Measurements from ENCODE around the gene TPD52L1.

The TPD52L1 gene

GRCh38 chr6:125203395-125203794, 49.8 kb downstream of the TPD52L1 start:
- H3K27me3 ChIP-seq (ENCODE audit: control insufficient read depth in 1 of 2, insufficient read depth in 2 of 2, low read length in 2 of 2): no peaks in the 10 kb centered on the region
- no peak overlapping the region for H3K4me3 ChIP-seq (ENCODE audit: low read depth in 1 of 2, low read length in 2 of 2)
- peaks cover 5 to 20% of the 10 kb centered on the region in 2 donors for H3K4me1 ChIP-seq (ENCODE audit: control insufficient read depth in 1 of 2, insufficient read depth in 2 of 2, low read length in 2 of 2)
- no peak overlapping the region for H3K9ac ChIP-seq (ENCODE audit: low read depth in 1 of 2, low read length in 2 of 2)
- no peak overlapping the region for H3K27ac ChIP-seq (ENCODE audit: low read depth, low read length)
- H3K36me3 ChIP-seq (ENCODE audit: control insufficient read depth in 1 of 2, insufficient read depth in 2 of 2, low read length in 2 of 2): no peaks in the 10 kb centered on the region
- no peaks in the 10 kb centered on the region for H3K9me3 ChIP-seq (ENCODE audit: control insufficient read depth in 1 of 2, low read length in 2 of 2)

DNA sequence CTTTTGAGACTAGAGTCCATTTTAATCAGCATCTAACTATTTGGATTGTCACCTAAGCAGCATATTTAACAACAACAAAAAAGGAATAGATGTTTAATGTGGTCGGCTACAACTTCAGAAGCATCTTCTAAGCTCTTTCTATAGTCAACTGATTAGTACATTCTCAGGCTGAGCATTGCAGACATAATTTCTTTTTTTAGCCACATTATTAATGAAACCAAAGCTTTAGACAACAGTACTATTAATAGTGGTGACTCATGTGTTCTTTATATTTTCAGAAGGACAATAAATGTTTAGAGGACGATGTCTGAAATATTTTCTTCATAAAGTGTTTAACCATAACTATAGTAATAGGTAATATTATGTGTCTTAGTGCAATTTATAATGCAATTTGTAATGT, 52.4 kb downstream of the TPD52L1 start:
- Histone ChIP-seq H3K4me3 (ENCODE audit: low read depth in 1 of 2, low read length in 2 of 2) (no peak overlapping the region), H3K27me3 (ENCODE audit: control insufficient read depth in 1 of 2, insufficient read depth in 2 of 2, low read length in 2 of 2) (no peaks in the 10 kb centered on the region), H3K9ac (ENCODE audit: low read depth in 1 of 2, low read length in 2 of 2) (no peak overlapping the region), H3K9me3 (ENCODE audit: control insufficient read depth in 1 of 2, low read length in 2 of 2) (no peaks in the 10 kb centered on the region), H3K4me1 (ENCODE audit: control insufficient read depth in 1 of 2, insufficient read depth in 2 of 2, low read length in 2 of 2) (peaks cover 0 to 12% of the 10 kb centered on the region in 2 donors), H3K36me3 (ENCODE audit: control insufficient read depth in 1 of 2, insufficient read depth in 2 of 2, low read length in 2 of 2) (no peaks in the 10 kb centered on the region), H3K27ac (ENCODE audit: low read depth, low read length) (no peak overlapping the region)

- no peaks in the 10 kb centered on the region for H3K36me3 ChIP-seq (ENCODE audit: control insufficient read depth in 1 of 2, insufficient read depth in 2 of 2, low read length in 2 of 2)
- H3K9me3 ChIP-seq (ENCODE audit: control insufficient read depth in 1 of 2, low read length in 2 of 2): no peaks in the 10 kb centered on the region
- H3K4me3 ChIP-seq (ENCODE audit: low read depth in 1 of 2, low read length in 2 of 2): no peak overlapping the region
- no peaks in the 10 kb centered on the region for H3K27me3 ChIP-seq (ENCODE audit: control insufficient read depth in 1 of 2, insufficient read depth in 2 of 2, low read length in 2 of 2)
- no peak overlapping the region for H3K9ac ChIP-seq (ENCODE audit: low read depth in 1 of 2, low read length in 2 of 2)
- H3K4me1 ChIP-seq (ENCODE audit: control insufficient read depth in 1 of 2, insufficient read depth in 2 of 2, low read length in 2 of 2): peaks cover 0 to 10% of the 10 kb centered on the region in 2 donors
- H3K27ac ChIP-seq (ENCODE audit: low read depth, low read length): no peak overlapping the region
Observed at GRCh38 chr6:125206389-125206788, 52.8 kb downstream of the TPD52L1 start.

DNA sequence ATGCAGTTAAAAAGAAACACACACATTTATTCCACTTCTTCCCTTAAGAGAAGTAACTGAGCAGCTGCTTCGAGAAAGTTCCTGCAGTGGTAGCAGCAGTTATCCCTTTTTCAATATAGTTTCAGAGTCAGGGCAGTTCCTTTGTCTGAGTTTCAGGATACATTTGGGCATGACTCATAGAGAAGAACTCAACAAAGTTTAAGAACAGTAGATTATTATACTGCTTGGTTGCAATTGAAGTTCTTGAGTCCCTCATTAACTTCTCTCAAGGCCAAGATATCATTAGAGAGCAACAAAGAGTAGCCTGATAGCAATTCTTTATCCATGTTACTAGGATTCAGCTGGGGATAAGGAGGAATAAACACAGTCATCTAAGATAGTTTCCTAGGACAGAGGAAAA, 54.4 kb downstream of the TPD52L1 start:
- H3K27ac ChIP-seq (ENCODE audit: low read depth, low read length): no peak overlapping the region

GRCh38 chr6:125208625-125209249, 55.2 kb downstream of the TPD52L1 start:
- Histone ChIP-seq H3K9me3 (ENCODE audit: control insufficient read depth in 1 of 2, low read length in 2 of 2) (no peaks in the 10 kb centered on the region), H3K36me3 (ENCODE audit: control insufficient read depth in 1 of 2, insufficient read depth in 2 of 2, low read length in 2 of 2) (no peaks in the 10 kb centered on the region), H3K27me3 (ENCODE audit: control insufficient read depth in 1 of 2, insufficient read depth in 2 of 2, low read length in 2 of 2) (no peaks in the 10 kb centered on the region), H3K4me1 (ENCODE audit: control insufficient read depth in 1 of 2, insufficient read depth in 2 of 2, low read length in 2 of 2) (no peaks in the 10 kb centered on the region), H3K27ac (ENCODE audit: low read depth, low read length) (no peak overlapping the region), H3K4me3 (ENCODE audit: low read depth in 1 of 2, low read length in 2 of 2) (no peak overlapping the region), H3K9ac (ENCODE audit: low read depth in 1 of 2, low read length in 2 of 2) (no peak overlapping the region)

More for the DNA sequence above, 54.4 kb downstream of the TPD52L1 start:
- no peaks in the 10 kb centered on the region for H3K27me3 ChIP-seq (ENCODE audit: control insufficient read depth in 1 of 2, insufficient read depth in 2 of 2, low read length in 2 of 2)
- H3K4me3 ChIP-seq (ENCODE audit: low read depth in 1 of 2, low read length in 2 of 2): no peak overlapping the region
- H3K9me3 ChIP-seq (ENCODE audit: control insufficient read depth in 1 of 2, low read length in 2 of 2): no peaks in the 10 kb centered on the region
- H3K36me3 ChIP-seq (ENCODE audit: control insufficient read depth in 1 of 2, insufficient read depth in 2 of 2, low read length in 2 of 2): no peaks in the 10 kb centered on the region
- no peak overlapping the region for H3K9ac ChIP-seq (ENCODE audit: low read depth in 1 of 2, low read length in 2 of 2)
- H3K4me1 ChIP-seq (ENCODE audit: control insufficient read depth in 1 of 2, insufficient read depth in 2 of 2, low read length in 2 of 2): no peaks in the 10 kb centered on the region

DNA sequence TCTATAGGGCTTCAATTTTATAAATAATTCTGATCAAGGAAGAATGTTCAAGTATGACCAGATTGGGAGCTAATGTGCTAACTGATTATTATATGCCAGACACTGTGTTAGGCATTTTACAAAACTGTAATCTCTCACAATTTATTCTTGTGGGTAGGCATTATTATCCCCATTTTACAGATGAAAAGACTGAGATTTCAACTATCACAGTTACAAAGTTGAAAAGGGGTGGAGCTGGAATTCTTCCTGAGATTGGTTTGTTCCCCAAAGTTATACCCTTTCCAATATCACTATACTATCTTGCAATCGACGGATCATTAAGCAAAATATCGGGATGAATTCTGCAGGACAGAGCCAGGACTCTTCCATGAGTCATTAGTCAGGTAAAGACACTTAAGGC, 57.1 kb downstream of the TPD52L1 start:
- no peak overlapping the region for H3K4me3 ChIP-seq (ENCODE audit: low read depth in 1 of 2, low read length in 2 of 2)
- no peaks in the 10 kb centered on the region for H3K4me1 ChIP-seq (ENCODE audit: control insufficient read depth in 1 of 2, insufficient read depth in 2 of 2, low read length in 2 of 2)
- no peaks in the 10 kb centered on the region for H3K27me3 ChIP-seq (ENCODE audit: control insufficient read depth in 1 of 2, insufficient read depth in 2 of 2, low read length in 2 of 2)
- no peak overlapping the region for H3K9ac ChIP-seq (ENCODE audit: low read depth in 1 of 2, low read length in 2 of 2)
- no peak overlapping the region for H3K27ac ChIP-seq (ENCODE audit: low read depth, low read length)
- no peaks in the 10 kb centered on the region for H3K9me3 ChIP-seq (ENCODE audit: control insufficient read depth in 1 of 2, low read length in 2 of 2)
- no peaks in the 10 kb centered on the region for H3K36me3 ChIP-seq (ENCODE audit: control insufficient read depth in 1 of 2, insufficient read depth in 2 of 2, low read length in 2 of 2)

GRCh38 chr6:125211352-125211751, 57.8 kb downstream of the TPD52L1 start:
- Histone ChIP-seq H3K4me1 (ENCODE audit: control insufficient read depth in 1 of 2, insufficient read depth in 2 of 2, low read length in 2 of 2) (no peaks in the 10 kb centered on the region), H3K27me3 (ENCODE audit: control insufficient read depth in 1 of 2, insufficient read depth in 2 of 2, low read length in 2 of 2) (no peaks in the 10 kb centered on the region), H3K9me3 (ENCODE audit: control insufficient read depth in 1 of 2, low read length in 2 of 2) (no peaks in the 10 kb centered on the region), H3K9ac (ENCODE audit: low read depth in 1 of 2, low read length in 2 of 2) (no peak overlapping the region), H3K4me3 (ENCODE audit: low read depth in 1 of 2, low read length in 2 of 2) (no peak overlapping the region), H3K36me3 (ENCODE audit: control insufficient read depth in 1 of 2, insufficient read depth in 2 of 2, low read length in 2 of 2) (no peaks in the 10 kb centered on the region), H3K27ac (ENCODE audit: low read depth, low read length) (no peak overlapping the region)

- H3K4me3 ChIP-seq (ENCODE audit: low read depth in 1 of 2, low read length in 2 of 2): no peak overlapping the region
- H3K36me3 ChIP-seq (ENCODE audit: control insufficient read depth in 1 of 2, insufficient read depth in 2 of 2, low read length in 2 of 2): no peaks in the 10 kb centered on the region
- no peaks in the 10 kb centered on the region for H3K4me1 ChIP-seq (ENCODE audit: control insufficient read depth in 1 of 2, insufficient read depth in 2 of 2, low read length in 2 of 2)
- no peaks in the 10 kb centered on the region for H3K9me3 ChIP-seq (ENCODE audit: control insufficient read depth in 1 of 2, low read length in 2 of 2)
- no peak overlapping the region for H3K9ac ChIP-seq (ENCODE audit: low read depth in 1 of 2, low read length in 2 of 2)
- no peaks in the 10 kb centered on the region for H3K27me3 ChIP-seq (ENCODE audit: control insufficient read depth in 1 of 2, insufficient read depth in 2 of 2, low read length in 2 of 2)
- H3K27ac ChIP-seq (ENCODE audit: low read depth, low read length): no peak overlapping the region
Observed at GRCh38 chr6:125212377-125212776, 58.8 kb downstream of the TPD52L1 start.

DNA sequence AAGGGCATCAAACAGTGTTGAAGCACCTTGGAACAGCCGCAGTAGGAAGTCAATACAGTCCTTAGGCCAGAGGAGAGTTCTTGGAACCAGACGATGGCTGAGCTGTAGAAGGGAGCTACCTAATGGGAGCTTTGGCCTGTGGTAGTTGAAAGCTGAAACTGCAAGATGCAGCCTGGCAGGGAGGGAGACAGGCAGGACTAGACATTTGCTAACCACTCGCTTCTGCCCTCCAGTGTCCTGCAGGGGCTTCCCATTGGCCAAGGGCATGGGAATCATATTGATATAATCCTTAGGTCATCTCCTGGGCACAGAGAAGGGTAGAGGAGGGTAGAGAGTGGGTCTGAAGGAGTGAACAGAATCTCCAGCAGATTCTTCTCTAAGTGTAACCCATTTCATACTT, 60.4 kb downstream of the TPD52L1 start:
- Histone ChIP-seq H3K9me3 (ENCODE audit: control insufficient read depth in 1 of 2, low read length in 2 of 2) (no peaks in the 10 kb centered on the region), H3K9ac (ENCODE audit: low read depth in 1 of 2, low read length in 2 of 2) (no peak overlapping the region), H3K4me3 (ENCODE audit: low read depth in 1 of 2, low read length in 2 of 2) (no peak overlapping the region), H3K27me3 (ENCODE audit: control insufficient read depth in 1 of 2, insufficient read depth in 2 of 2, low read length in 2 of 2) (no peaks in the 10 kb centered on the region), H3K4me1 (ENCODE audit: control insufficient read depth in 1 of 2, insufficient read depth in 2 of 2, low read length in 2 of 2) (no peaks in the 10 kb centered on the region), H3K36me3 (ENCODE audit: control insufficient read depth in 1 of 2, insufficient read depth in 2 of 2, low read length in 2 of 2) (no peaks in the 10 kb centered on the region), H3K27ac (ENCODE audit: low read depth, low read length) (no peak overlapping the region)

DNA sequence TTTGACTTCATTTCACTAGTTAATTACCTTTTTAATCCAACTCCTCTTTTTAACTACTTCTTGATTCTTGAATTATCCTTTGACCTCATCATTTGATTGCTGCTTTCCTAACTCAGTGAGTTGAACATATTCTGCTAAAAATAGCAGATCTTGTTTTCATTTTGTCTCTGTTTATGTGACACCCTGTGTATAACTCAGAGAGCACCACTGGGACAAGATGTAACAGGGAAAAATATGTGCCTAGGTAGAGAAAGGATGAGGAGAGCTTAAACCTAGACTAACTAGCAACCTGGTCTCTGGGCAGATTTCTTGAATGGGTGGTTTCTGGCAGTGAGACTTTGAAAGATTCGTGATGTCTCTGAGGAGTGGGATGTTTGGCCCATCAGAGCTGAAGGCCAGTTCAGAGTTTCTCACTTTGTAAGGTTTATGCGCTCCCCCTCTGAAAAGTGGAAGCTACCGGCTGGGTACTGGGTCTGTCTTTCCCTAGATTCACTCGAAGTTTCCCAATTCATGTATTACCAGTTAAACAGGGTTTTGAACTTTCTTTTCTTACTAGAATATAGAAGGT, 61.8 kb downstream of the TPD52L1 start:
- H3K4me1 ChIP-seq (ENCODE audit: control insufficient read depth in 1 of 2, insufficient read depth in 2 of 2, low read length in 2 of 2): no peaks in the 10 kb centered on the region
- H3K27ac ChIP-seq (ENCODE audit: low read depth, low read length): no peak overlapping the region
- no peaks in the 10 kb centered on the region for H3K36me3 ChIP-seq (ENCODE audit: control insufficient read depth in 1 of 2, insufficient read depth in 2 of 2, low read length in 2 of 2)
- H3K9me3 ChIP-seq (ENCODE audit: control insufficient read depth in 1 of 2, low read length in 2 of 2): no peaks in the 10 kb centered on the region
- no peak overlapping the region for H3K4me3 ChIP-seq (ENCODE audit: low read depth in 1 of 2, low read length in 2 of 2)
- H3K9ac ChIP-seq (ENCODE audit: low read depth in 1 of 2, low read length in 2 of 2): no peak overlapping the region
- H3K27me3 ChIP-seq (ENCODE audit: control insufficient read depth in 1 of 2, insufficient read depth in 2 of 2, low read length in 2 of 2): no peaks in the 10 kb centered on the region

Data from duodenal mucosa (tissue), 2 donors.